B cell (primary cell): Measurements from ENCODE around the gene FKBP15. TPM values are rescaled to one million over a fixed set of nuclear protein-coding genes. Genes with fewer than 3 reads are reported as not detected.

ENCODE experiments used
- ATAC-seq: fragments of 200-7000 bp; cut with Tn5 transposase; one replicate; pipeline ENCODE4 v1.10.0; 2021; ENCODE audit warnings: low read depth, mild to moderate bottlenecking, moderate number of reproducible peaks, moderate library complexity
- CTCF ChIA-PET: fragments of 350-600 bp; sonication (Branson Sonifier 250); formaldehyde crosslinking; loops from one replicate; lab custom pipeline; 2021; ENCODE audit warnings: antibody characterized with exemption, inconsistent platforms; lab: Charles Lee
- POLR2A ChIA-PET: fragments of 350-600 bp; sonication (Branson Sonifier 250); formaldehyde crosslinking; loops from one replicate; lab custom pipeline; 2021; ENCODE audit warnings: antibody characterized with exemption; lab: Charles Lee
- DNase-seq: peaks from one replicate; pipeline ENCODE4 v3.0.0; 2013
- H2AFZ ChIP-seq: 2 replicates; pipeline ENCODE4 v1.6.1; 2012; ENCODE audit warnings: mild to moderate bottlenecking, low read depth, low read length; ENCODE audit not compliant: insufficient read depth, poor library complexity, severe bottlenecking
- H3K27ac ChIP-seq, 2 donors: 1 replicate in 1 of 2; 2 replicates in 1 of 2; pipeline ENCODE4 v1.5.1; 2012 to 2013; ENCODE audit warnings: low read length in 2 of 2, mild to moderate bottlenecking in 2 of 2, moderate library complexity in 1 of 2
- H3K27me3 ChIP-seq, 4 experiments: fragments of 200-600 bp in 1 of 4; sonication (generic) in 1 of 4; replicated peaks in 1 of 4; 1 replicate in 2 of 4; 2 replicates in 2 of 4; pipeline versions ENCODE4 v1.6.1 to v1.7.0; 2013 to 2016; ENCODE audit warnings: low read length in 3 of 4, mild to moderate bottlenecking in 2 of 4, mixed read lengths in 1 of 4, moderate library complexity in 1 of 4; ENCODE audit not compliant: insufficient read depth in 4 of 4, control insufficient read depth in 3 of 4; ENCODE audit errors: control extremely low read depth in 1 of 4
- H3K36me3 ChIP-seq, 2 experiments: replicated peaks in 1 of 2; 1 replicate in 1 of 2; 2 replicates in 1 of 2; pipeline versions ENCODE4 v1.6.1 to v1.7.1; 2013; ENCODE audit warnings: low read length in 1 of 2; ENCODE audit not compliant: insufficient read depth in 2 of 2, control insufficient read depth in 1 of 2; ENCODE audit errors: control extremely low read depth in 1 of 2, extremely low read depth in 1 of 2
- H3K4me1 ChIP-seq, 2 donors: fragments of 200-600 bp in 1 of 2; sonication (generic) in 1 of 2; 1 replicate in 1 of 2; 2 replicates in 1 of 2; pipeline versions ENCODE4 v1.5.1 to v1.6.1; 2013 to 2017; ENCODE audit warnings: low read length in 2 of 2; ENCODE audit not compliant: control insufficient read depth in 2 of 2, insufficient read depth in 2 of 2
- H3K4me2 ChIP-seq: replicated peaks from 2 replicates; pipeline ENCODE3; 2012; ENCODE audit warnings: mild to moderate bottlenecking, low read depth, low read length; ENCODE audit not compliant: poor library complexity, severe bottlenecking
- H3K4me3 ChIP-seq, 5 experiments: fragments of 200-600 bp in 1 of 5; sonication (generic) in 1 of 5; 1 replicate in 3 of 5; 2 replicates in 2 of 5; pipeline versions ENCODE4 v1.5.1 to v1.7.0; 2011 to 2016; ENCODE audit warnings: low read length in 4 of 5, mild to moderate bottlenecking in 4 of 5, low read depth in 2 of 5, control low read depth in 1 of 5, moderate library complexity in 1 of 5; ENCODE audit not compliant: insufficient read depth in 1 of 5; ENCODE audit errors: control extremely low read depth in 1 of 5, extremely low read depth in 1 of 5
- H3K79me2 ChIP-seq: fragments of 200-600 bp; sonication (generic); one replicate; pipeline ENCODE4 v1.6.0; 2016; ENCODE audit warnings: low read length; ENCODE audit not compliant: control insufficient read depth, insufficient read depth
- H3K9ac ChIP-seq: fragments of 200-600 bp; sonication (generic); 2 replicates; pipeline ENCODE4 v1.6.1; 2017; ENCODE audit warnings: mild to moderate bottlenecking, low read length, moderate library complexity
- H3K9me3 ChIP-seq, 3 donors: one replicate each; pipeline versions ENCODE4 v1.6.1 to v1.7.1; 2013; ENCODE audit warnings: low read length in 2 of 3; ENCODE audit not compliant: control insufficient read depth in 2 of 3, insufficient read depth in 1 of 3; ENCODE audit errors: control extremely low read depth in 1 of 3
- H4K20me1 ChIP-seq: 2 replicates; pipeline ENCODE4 v1.6.0; 2012; ENCODE audit warnings: mild to moderate bottlenecking, low read length; ENCODE audit not compliant: insufficient read depth, control insufficient read depth, poor library complexity, severe bottlenecking
- H3K27ac Mint-ChIP-seq: one replicate; pipeline ENCODE4 v1.8.0; 2021; ENCODE audit warnings: mixed read lengths
- H3K27me3 Mint-ChIP-seq: one replicate; pipeline ENCODE4 v1.8.0; 2021; ENCODE audit warnings: mixed read lengths
- H3K4me1 Mint-ChIP-seq: one replicate; pipeline ENCODE4 v1.8.0; 2021; ENCODE audit warnings: mixed read lengths
- H3K4me3 Mint-ChIP-seq: one replicate; pipeline ENCODE4 v1.8.0; 2021; ENCODE audit warnings: mixed read lengths
- H3K9me3 Mint-ChIP-seq: one replicate; pipeline ENCODE4 v1.8.0; 2022; ENCODE audit warnings: mixed read lengths; ENCODE audit not compliant: insufficient read depth
- CTCF ChIP-seq: fragments of 200-600 bp; IDR thresholded peaks from one replicate; pipeline ENCODE4 v1.8.0; 2022; ENCODE audit warnings: antibody characterized with exemption, mild to moderate bottlenecking
- EZH2 ChIP-seq: IDR thresholded peaks from 2 replicates; pipeline ENCODE4 v1.6.1; 2012; ENCODE audit warnings: borderline replicate concordance, low read depth, mild to moderate bottlenecking, moderate library complexity, low read length; ENCODE audit not compliant: insufficient read depth, poor library complexity, severe bottlenecking
- WGBS: methylation state at CpG from one replicate; pipeline ENCODE4 v1.1.5; 2013; ENCODE audit warnings: missing lambda C conversion rate; ENCODE audit not compliant: insufficient coverage; 5-methylcytosine and 5-hydroxymethylcytosine counted together
- intact Hi-C: fragments of 100-400 bp; cut with micrococcal nuclease; formaldehyde crosslinking; loops from one replicate; pipeline ENCODE4 v1.10.0; 2022
- polyA plus RNA-seq: library from polyadenylated mRNA; depleted of rRNA; stranded (reverse); fragments of >200 nt; gene quantifications from 2 replicates; pipeline ENCODE4 v1.2.3, GENCODE V29; 2012
- total RNA-seq, 2 donors: library from RNA; stranded (reverse); fragments of 120-200 nt in 1 of 2; gene quantifications; 1 replicate in 1 of 2; 2 replicates in 1 of 2; pipeline versions ENCODE4 v1.2.3 to v1.2.4, GENCODE V29; 2013 to 2022

FKBP15 gene
- total and polyA plus RNA-seq, 2 donors (not counting 1 experiment from before 2014, with no cell fraction given) = 21.1 to 40.6 TPM

- no peak overlapping the region for H3K27ac Mint-ChIP-seq
- WGBS = 58% methylated on average over 2 of the region's 3 CpGs
Observed at GRCh38 chr9:113160571-113160970, 60.5 kb downstream of the FKBP15 start.

GRCh38 chr9:113158446-113158845 is 62.6 kb downstream of the FKBP15 start:
- peaks cover 0 to 18% of the 10 kb centered on the region in 2 experiments for H3K36me3 ChIP-seq
- H3K27me3 Mint-ChIP-seq = no peaks in the 10 kb centered on the region
- no peaks in the 10 kb centered on the region for H3K9me3 ChIP-seq
- no peak overlapping the region for H3K4me3 Mint-ChIP-seq
- H3K27me3 ChIP-seq = no peaks in the 10 kb centered on the region
- no peaks in the 10 kb centered on the region for H3K9me3 Mint-ChIP-seq
- ChIA-PET CTCF (no interaction called here), POLR2A (no interaction called here)
- intact Hi-C loops = loop anchor here (10.0 kb wide), 1 partner anchor 256 kb away; the partner anchor contains the start of genes C9orf43 and POLE3
- ATAC-seq = no peak
- no peak overlapping the region for H3K9ac ChIP-seq
- H3K27ac Mint-ChIP-seq = no peak overlapping the region
- no peak overlapping the region for H3K4me3 ChIP-seq
- H3K79me2 ChIP-seq = no peaks in the 10 kb centered on the region
- H2AFZ ChIP-seq = no peak overlapping the region
- no peak for DNase-seq
- TF ChIP-seq CTCF = no peak
- no peak for TF ChIP-seq EZH2
- peaks cover 11% of the 10 kb centered on the region for H3K4me1 Mint-ChIP-seq
- no peak overlapping the region for H3K27ac ChIP-seq
- H4K20me1 ChIP-seq = no peaks in the 10 kb centered on the region
- H3K4me2 ChIP-seq = no peak overlapping the region
- H3K4me1 ChIP-seq = peaks cover 0 to 6% of the 10 kb centered on the region in 2 donors
- 100% methylated on average over 1 of the region's 5 CpGs for WGBS

More at GRCh38 chr9:113160571-113160970, 60.5 kb downstream of the FKBP15 start:
- Mint-ChIP-seq H3K9me3 (no peaks in the 10 kb centered on the region), H3K4me1 (peaks cover 11% of the 10 kb centered on the region), H3K27me3 (no peaks in the 10 kb centered on the region), H3K4me3 (no peak overlapping the region)
- intact Hi-C loops = no loop called here
- Histone ChIP-seq H3K27me3 (no peaks in the 10 kb centered on the region), H2AFZ (no peak overlapping the region), H3K27ac (no peak overlapping the region), H3K9ac (no peak overlapping the region), H3K4me3 (no peak overlapping the region), H3K9me3 (no peaks in the 10 kb centered on the region), H3K79me2 (no peaks in the 10 kb centered on the region), H3K4me1 (peaks cover 0 to 3% of the 10 kb centered on the region in 2 donors), H4K20me1 (no peaks in the 10 kb centered on the region), H3K4me2 (no peak overlapping the region), H3K36me3 (peaks cover 3 to 37% of the 10 kb centered on the region in 2 experiments)
- TF ChIP-seq CTCF (no peak), EZH2 (no peak)
- CTCF ChIA-PET = no interaction called here
- ATAC-seq (no peak), DNase-seq (no peak)
- POLR2A ChIA-PET = no interaction called here
